HG02970 (cell line): ENCODE results near the gene EGFR.

Experiments
- ATAC-seq: cut with Tn5 transposase; IDR thresholded peaks from one replicate; pipeline ENCODE4 v1.9.1; 2021; ENCODE audit warnings: mild to moderate bottlenecking, moderate library complexity, moderate number of reproducible peaks; ENCODE audit not compliant: unreplicated experiment, low FRiP score

Gene EGFR

DNA sequence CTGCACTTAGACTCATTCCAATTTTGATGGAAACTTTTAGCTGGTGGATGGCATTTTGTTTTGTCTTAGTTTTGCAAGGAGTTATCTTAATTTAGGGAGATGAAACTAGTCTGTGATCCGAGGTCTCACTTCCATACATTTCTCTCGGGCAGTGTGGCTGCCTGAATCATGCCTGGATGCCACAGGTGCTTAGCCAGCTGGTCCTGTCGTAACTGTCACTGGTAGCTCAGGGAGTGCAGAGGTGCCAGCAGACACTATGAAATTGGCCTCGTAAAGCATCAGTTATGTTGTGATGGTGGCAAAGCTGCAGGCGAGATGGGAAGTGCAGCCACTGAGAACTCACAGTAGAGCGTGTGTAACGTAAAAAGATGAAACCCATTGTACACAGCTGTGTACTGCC lies 74.9 kb downstream of the EGFR start:
- no peak for ATAC-seq

- ATAC-seq: no peak
Observed at GRCh38 chr7:55094092-55094690, 75.4 kb downstream of the EGFR start.

- ATAC-seq: no peak
Observed at GRCh38 chr7:55095672-55096071, 76.9 kb downstream of the EGFR start.

GRCh38 chr7:55096323-55096722 lies 77.5 kb downstream of the EGFR start:
- no peak for ATAC-seq

DNA sequence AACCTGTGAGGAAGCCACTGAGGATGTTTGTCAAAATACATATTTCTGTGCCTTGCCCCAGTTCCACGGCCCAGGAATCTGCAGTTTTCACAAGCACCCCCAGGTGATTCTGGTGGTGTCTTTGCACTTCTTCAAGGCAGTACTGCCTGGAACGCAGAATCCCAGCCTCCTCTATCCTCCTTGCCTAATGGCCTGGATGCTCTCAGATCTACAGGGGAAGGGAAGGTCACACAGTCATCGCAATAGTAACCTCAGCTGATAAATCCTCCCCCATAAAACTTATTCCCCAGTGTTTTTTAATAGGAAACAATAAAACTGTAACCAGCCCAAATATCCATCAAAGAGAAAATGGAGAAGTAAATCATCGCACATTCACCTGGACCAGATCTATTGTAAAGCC lies 78.3 kb downstream of the EGFR start:
- no peak for ATAC-seq

GRCh38 chr7:55099066-55099820 lies 80.4 kb downstream of the EGFR start:
- no peak for ATAC-seq

GRCh38 chr7:55099821-55100543 lies 81.2 kb downstream of the EGFR start:
- ATAC-seq: no peak

DNA sequence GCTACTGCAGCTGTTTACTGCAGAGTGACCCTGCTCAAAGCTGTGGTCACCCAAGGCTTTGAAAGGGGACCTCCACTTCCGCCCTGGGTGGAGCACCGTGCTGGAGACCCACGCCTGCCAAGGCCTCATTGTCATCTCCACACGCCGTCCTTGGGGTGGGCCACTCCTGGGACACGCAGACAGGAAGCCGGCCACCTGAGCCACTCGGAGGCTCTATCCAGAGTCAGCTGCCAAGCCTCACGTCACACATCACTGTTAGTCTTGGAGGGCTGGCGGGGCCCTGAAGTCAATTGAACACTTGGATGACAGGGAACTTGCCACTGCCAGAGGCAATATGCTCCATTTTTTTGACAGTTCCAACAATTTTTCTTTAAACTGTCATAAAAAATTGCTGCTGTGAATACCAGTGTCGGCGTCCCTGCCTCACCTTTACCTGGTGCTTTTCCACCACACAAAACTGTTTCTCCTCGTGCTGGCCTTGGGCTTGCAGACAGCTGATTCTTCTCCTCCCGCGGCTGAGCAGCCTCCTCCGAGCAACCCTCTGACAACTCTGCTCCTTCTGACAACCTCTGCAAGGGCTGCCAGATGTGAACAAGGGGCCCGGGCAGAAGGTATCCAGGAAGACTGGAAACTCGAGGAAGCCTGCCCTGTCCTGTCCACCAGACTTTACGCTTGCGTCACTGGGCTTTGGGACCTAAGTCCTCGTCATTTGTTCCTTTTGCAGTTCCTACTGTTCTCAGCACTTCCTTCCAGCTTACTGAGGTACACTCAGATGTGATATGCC lies 81.9 kb downstream of the EGFR start:
- no peak for ATAC-seq

GRCh38 chr7:55101359-55101758 lies 82.5 kb downstream of the EGFR start:
- ATAC-seq: no peak

GRCh38 chr7:55104123-55104522 lies 85.3 kb downstream of the EGFR start:
- no peak for ATAC-seq

DNA sequence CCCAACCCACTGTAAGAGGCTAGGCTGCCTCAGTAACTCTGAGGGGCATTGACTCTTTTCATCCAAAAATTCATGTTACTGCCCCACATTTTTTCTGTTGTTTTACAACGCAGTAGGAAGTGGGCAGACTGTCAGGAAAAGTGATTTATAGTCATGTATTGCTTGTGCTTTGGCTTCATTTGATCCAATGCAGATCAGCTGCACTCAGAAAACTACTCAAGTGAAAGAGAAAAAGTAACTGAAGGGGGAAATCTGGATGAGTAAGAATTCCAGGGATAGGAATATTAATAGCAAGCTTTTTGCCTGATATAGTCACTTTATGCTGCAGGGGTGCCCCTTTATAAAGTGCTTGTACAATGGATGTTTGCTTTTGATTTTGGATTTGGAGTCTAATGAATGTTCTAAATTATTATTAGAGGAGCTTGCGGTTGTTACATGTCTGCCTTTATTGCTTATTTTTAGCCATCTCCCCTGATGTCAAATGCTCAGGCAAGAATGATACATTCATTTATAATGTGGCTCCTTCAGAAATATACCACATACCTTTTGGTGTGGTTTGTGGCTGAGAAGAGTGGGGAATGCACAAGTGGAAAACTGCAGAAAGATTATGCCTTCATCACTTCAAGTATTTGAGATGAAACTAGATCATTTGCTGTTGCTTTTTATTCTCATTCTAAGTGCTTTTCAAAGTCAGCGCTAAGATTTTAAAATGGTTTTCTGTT lies 86.1 kb downstream of the EGFR start:
- ATAC-seq: no peak

GRCh38 chr7:55105952-55106351 lies 87.1 kb downstream of the EGFR start:
- ATAC-seq: no peak

DNA sequence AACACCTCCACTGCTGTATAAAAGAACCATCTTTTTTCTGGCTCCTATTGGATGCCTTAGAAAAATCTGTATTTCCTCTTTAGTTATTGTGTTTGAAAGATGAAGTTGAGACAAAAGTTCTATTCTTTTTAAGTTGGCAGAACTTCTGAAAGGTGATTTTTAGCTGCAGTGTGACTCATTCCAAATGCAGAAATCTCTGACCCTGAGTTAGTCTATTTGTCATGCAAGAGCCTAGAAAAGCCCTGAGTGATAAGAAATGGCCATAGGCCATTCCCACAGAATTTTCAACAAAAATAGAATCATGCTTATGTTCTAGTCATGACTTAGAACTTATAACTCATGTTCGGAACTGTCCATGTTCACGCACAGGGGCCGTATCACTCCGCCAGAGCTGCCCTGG lies 89.1 kb downstream of the EGFR start:
- no peak for ATAC-seq

DNA sequence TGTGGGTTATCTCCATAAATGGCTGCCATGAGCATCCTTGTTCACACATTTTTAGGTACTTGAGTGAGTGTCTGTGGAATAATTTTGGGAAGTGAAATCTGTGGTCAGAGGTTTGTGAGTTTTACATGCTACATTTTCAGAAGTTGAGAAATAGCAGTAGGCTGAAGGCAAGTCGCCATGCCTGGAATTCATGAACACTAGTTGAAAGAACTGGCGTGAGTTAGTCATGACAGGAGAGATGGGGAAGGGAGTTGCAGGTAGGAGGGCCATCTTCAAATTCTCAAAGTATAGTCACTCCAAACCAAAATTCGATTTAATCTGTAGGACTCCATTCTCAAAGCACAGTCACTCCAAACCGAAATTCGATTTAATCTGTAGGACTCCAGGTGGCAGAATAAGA lies 89.6 kb downstream of the EGFR start:
- ATAC-seq: no peak

- no peak for ATAC-seq
Observed at GRCh38 chr7:55108818-55109217, 90.0 kb downstream of the EGFR start.

DNA sequence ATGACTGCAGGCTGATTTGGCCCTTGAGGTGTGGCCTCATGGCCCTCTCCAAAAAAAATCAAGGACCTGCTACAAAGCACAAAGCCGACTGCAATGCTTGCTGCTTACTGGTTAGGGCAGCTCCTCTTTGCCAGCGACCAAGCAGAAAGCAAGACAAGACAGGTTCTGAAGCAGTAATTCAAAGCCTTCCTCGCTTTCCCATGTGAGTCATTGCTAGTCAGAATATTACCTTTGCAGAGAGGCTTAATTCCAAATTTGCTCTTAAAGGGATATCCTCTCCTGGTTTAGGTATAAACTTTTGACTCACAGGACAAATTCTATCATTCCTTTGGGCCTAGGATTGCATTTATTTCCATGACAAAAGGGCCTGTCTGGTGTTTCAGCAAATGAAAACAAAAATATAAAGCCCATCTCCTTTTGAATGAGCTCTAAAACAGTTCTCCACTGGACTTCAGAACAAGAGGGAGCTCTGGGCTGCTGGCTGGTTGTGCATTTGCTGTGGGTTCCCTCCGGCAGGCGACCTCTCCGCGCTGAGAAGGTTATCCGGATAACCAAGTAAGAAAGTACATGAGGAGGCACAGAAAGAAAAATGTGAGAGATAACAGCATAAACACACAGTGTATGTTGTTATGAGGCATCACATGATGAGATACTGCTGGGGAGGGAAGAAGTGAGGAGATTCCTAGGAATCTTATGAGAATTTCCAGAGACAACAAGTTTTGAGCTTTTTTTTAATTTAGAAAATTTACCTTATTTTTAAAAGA lies 90.8 kb downstream of the EGFR start:
- no peak for ATAC-seq

DNA sequence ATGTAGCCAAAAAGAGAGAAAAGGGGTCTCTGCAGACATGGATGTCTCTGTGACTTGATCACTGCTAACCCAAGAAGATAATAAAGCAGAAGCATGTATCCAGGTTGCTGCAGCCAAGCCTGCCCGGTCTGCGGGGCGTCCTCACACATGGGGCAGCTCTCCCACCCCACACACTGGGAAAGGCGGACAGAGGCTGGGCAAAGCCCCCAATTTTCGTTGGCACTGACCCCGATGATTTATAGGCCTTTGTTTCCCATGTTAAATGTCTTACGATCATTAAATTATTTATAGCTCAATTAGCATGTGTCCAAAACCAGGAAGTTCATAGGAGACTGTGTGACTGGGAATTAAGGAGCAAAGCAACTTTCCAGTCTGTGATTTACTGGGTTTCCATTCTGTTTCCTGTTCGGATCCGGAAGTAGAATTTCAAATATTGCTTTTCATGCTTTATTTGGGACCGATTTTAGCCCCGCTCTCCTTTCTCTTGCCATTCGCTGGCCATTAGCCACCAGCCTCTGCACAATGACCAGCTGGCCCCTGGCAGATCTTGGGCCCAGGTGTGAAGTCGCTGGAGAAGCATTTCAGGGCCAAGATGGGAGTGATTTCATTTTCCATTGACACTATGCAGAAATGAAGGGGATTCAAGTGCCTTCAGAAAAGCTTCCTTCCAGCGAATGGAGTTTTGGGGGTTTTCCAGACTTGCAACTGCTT lies 91.6 kb downstream of the EGFR start:
- ATAC-seq: no peak

DNA sequence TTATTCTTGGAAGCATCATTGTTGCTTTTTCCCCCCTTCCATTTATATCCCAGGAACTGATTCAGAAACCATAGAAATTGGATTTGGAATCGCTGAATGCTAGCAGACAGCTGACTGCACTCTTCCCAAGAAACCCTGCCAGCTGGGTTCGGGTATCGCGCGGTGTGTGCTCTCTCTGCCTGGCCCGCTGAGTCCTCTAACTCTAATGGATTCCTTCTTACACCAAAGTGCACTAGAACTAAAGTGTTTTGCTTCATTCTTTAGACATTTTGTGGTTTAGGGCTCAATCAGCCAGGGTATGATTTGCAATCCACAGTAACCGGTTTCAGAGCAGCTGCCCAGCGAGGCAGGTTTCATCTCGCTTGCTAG lies 92.2 kb downstream of the EGFR start:
- ATAC-seq: no peak

DNA sequence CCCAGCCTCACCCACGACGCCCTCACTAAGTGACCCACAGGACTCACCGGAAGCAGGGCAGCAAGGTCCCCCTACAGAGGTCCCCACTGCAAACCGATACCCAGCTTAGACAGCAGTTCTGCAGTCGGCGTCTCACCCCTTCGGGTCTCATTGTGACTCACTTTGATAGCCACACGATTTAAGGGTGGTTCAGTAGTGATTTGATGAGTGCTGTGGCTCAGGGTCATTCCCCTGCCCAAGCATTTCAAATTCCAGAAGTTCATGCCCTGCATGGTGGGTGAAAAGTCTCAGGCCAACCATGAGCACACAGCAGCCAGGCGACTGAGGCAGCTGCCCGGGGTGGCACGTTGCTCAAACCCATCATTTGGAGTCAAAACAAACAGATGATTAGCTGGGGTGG lies 93.2 kb downstream of the EGFR start:
- ATAC-seq: no peak
